ENCODE data around the gene SNRNP70.

Gene SNRNP70

DNA sequence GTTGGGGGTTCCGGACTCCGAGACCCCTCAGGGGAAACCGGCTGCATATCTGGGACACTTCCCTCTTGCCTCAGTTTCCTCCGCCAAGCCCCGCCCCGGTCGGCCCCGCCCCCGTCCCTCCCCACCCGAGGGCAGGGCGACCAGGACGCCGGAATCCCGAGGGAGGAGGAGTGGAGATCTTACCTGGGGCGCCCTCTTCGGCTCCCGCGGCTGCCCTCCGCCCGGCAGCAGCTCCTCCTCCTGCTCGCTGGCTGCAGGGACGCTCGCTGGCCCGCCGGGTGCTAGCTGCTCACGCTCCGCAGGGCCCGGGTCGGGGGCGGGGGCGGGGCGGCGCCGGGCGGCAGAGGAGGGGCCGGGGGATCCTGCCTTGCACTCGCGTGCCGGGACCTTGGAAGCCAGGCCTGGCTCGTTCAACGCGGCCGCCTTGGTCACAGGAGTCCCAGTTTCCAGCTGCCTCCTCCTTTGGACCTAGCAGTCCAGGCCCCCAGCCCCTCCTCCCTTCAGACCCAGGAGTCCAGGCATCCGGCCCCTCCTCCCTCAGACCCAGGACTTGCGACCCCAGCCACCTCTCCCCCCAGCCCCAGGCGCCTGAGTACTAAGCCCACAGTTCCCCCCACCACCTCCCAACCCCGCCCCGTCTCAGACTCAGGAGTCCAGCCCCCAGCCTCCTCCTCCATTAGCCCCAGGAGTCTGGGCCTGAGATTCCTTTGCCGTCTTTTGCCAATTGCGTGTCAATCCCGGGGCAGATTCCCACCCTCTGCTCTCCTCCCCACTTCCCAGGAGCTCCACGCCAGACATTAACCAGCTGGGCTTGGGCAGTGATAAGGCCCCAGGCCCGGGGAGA, 20.3 kb upstream of the SNRNP70 start, which contains the start of gene NTF4:
TSS of gene NTF4 (minus strand) at position 51 of the 844 bp plus-strand sequence. CDS start 2,821 bp downstream, outside the sequence.
- Histone ChIP-seq H3K9ac (no peak within 1 kb of the TSS), H3K4me1 (no peaks in the 10 kb centered on the region), H3K27ac (no peak within 1 kb of the TSS), H3K4me2 (ENCODE audit: low read length) (peak within 1 kb of the TSS; percentile 49), H2AFZ (no peak within 1 kb of the TSS), H3K9me3 (ENCODE audit: control insufficient read depth, low read length) (no peaks in the 10 kb centered on the region), H3K4me3 (ENCODE audit: low read depth, low read length) (peak within 1 kb of the TSS; percentile 16), H3K79me2 (no peaks in the 10 kb centered on the region), H3K36me3 (ENCODE audit: control insufficient read depth, insufficient read depth, low read length) (no peaks in the 10 kb centered on the region), H3K27me3 (ENCODE audit: control insufficient read depth, insufficient read depth, low read length) (no peaks in the 10 kb centered on the region)
- TF ChIP-seq, protein P1, sequence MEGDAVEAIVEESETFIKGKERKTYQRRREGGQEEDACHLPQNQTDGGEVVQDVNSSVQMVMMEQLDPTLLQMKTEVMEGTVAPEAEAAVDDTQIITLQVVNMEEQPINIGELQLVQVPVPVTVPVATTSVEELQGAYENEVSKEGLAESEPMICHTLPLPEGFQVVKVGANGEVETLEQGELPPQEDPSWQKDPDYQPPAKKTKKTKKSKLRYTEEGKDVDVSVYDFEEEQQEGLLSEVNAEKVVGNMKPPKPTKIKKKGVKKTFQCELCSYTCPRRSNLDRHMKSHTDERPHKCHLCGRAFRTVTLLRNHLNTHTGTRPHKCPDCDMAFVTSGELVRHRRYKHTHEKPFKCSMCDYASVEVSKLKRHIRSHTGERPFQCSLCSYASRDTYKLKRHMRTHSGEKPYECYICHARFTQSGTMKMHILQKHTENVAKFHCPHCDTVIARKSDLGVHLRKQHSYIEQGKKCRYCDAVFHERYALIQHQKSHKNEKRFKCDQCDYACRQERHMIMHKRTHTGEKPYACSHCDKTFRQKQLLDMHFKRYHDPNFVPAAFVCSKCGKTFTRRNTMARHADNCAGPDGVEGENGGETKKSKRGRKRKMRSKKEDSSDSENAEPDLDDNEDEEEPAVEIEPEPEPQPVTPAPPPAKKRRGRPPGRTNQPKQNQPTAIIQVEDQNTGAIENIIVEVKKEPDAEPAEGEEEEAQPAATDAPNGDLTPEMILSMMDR (IDR thresholded peaks at IDR 0.05): no peak

DNA sequence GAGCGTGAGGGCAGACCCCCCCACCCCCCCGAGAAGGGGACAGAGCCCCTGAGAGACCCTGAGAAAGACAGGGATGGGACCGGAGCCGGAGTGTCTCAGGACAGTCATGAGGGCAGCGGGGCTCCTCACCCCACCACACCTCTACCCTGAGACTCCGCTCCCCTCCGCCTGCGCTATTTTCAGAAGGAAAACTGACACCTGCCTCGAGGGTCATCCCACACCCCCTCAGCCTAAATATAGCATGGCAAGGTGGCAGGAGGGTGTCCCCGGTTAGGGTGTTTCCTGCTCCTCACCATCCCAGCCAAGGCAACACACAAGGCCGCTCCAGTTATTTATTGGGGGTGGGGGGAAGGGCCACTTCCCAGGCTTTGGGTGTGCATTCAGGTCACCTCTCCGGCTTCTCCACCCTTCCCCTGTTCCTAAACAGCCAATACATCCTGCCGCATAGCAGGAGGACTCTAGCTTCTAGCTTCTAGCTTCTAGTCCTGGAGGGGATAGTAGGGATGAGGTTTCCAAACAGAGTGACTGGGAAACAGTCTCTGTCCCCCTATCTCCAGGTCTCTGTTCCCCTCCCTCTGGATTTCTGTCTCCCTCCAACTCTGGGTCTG, 19.2 kb upstream of the SNRNP70 start:
- Histone ChIP-seq H2AFZ (no peak overlapping the region), H3K9ac (no peak overlapping the region), H3K4me1 (no peaks in the 10 kb centered on the region), H3K9me3 (ENCODE audit: control insufficient read depth, low read length) (no peaks in the 10 kb centered on the region), H3K27me3 (ENCODE audit: control insufficient read depth, insufficient read depth, low read length) (no peaks in the 10 kb centered on the region), H3K4me2 (ENCODE audit: low read length) (no peak overlapping the region), H3K4me3 (ENCODE audit: low read depth, low read length) (no peak overlapping the region), H3K36me3 (ENCODE audit: control insufficient read depth, insufficient read depth, low read length) (no peaks in the 10 kb centered on the region), H3K27ac (no peak overlapping the region), H3K79me2 (no peaks in the 10 kb centered on the region)
- TF ChIP-seq, protein P1 (IDR thresholded peaks at IDR 0.05): no peak

DNA sequence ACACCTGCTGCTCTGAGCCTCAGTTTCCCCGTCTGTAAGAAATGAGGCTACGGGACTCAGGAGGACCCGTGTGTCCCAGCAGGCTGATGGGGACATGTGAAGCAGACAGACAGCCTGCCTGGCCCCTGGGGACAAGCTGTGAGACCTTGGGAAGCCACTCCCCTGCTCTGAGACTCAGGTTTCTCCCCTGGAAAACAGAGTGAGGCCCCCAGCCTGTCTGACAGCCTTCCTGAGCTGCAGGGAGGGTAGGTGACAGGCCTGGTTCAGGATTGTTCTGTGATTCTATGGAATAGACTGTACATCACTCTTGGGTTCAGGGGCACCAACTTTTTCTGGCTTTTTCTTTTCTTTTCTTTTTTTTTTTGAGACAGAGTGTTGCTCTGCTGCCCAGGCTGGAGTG, 17.7 kb upstream of the SNRNP70 start:
- Histone ChIP-seq H3K9ac (no peak overlapping the region), H3K27me3 (ENCODE audit: control insufficient read depth, insufficient read depth, low read length) (no peaks in the 10 kb centered on the region), H3K79me2 (no peaks in the 10 kb centered on the region), H3K4me3 (ENCODE audit: low read depth, low read length) (no peak overlapping the region), H2AFZ (no peak overlapping the region), H3K4me2 (ENCODE audit: low read length) (no peak overlapping the region), H3K9me3 (ENCODE audit: control insufficient read depth, low read length) (no peaks in the 10 kb centered on the region), H3K27ac (no peak overlapping the region), H3K4me1 (no peaks in the 10 kb centered on the region), H3K36me3 (ENCODE audit: control insufficient read depth, insufficient read depth, low read length) (no peaks in the 10 kb centered on the region)
- TF ChIP-seq, protein P1 (IDR thresholded peaks at IDR 0.05): no peak

DNA sequence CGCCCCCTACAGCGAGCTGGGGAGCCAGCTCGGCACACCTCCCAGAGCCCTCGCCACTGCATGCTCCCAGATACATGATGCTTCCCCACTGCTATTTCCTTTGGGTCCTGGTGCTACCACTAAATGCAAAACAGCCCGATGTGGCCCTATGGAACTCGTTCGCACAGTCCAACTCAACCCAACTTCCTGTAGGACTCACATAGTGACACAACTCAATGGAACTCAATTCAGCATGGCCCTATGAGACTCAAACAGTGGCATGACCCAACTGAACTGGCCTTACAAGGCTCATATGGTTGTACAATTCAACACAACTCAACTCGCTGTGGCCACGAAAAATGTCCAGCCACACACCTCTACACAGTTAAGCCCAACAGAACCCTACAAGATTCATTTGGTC, 16.2 kb upstream of the SNRNP70 start:
- Histone ChIP-seq H2AFZ (no peak overlapping the region), H3K4me2 (ENCODE audit: low read length) (no peak overlapping the region), H3K27me3 (ENCODE audit: control insufficient read depth, insufficient read depth, low read length) (peaks cover 5% of the 10 kb centered on the region), H3K27ac (no peak overlapping the region), H3K36me3 (ENCODE audit: control insufficient read depth, insufficient read depth, low read length) (no peaks in the 10 kb centered on the region), H3K4me1 (no peaks in the 10 kb centered on the region), H3K9me3 (ENCODE audit: control insufficient read depth, low read length) (no peaks in the 10 kb centered on the region), H3K4me3 (ENCODE audit: low read depth, low read length) (no peak overlapping the region), H3K9ac (no peak overlapping the region), H3K79me2 (no peaks in the 10 kb centered on the region)
- TF ChIP-seq, protein P1 (IDR thresholded peaks at IDR 0.05): no peak

Data from parathyroid adenoma (tissue), 2 donors.